GM18873 (cell line): ENCODE data around the gene ANKLE2.
"Not testable (repeated sequence)": the region's sequence is repeated elsewhere in the genome, so short reads cannot be mapped to it uniquely, and the experiment has no call there.

ENCODE experiments used
- ATAC-seq: cut with Tn5 transposase; IDR thresholded peaks from one replicate; pipeline ENCODE4 v1.9.1; 2021; ENCODE audit warnings: mild to moderate bottlenecking, moderate library complexity, moderate number of reproducible peaks; ENCODE audit not compliant: unreplicated experiment, low FRiP score

Gene ANKLE2

GRCh38 chr12:132761032-132761920 is at the start of gene ANKLE2:
TSS of gene ANKLE2 (minus strand) at chr12:132761832. CDS start at chr12:132761798, 34 bp downstream.
- peak; percentile 13 for ATAC-seq

- ATAC-seq = not testable (repeated sequence)
These were observed 47.8 kb upstream of the ANKLE2 start for GRCh38 chr12:132809391-132809790.

- no peak for ATAC-seq
These were observed 45.9 kb upstream of the ANKLE2 start for GRCh38 chr12:132807295-132808092.

DNA sequence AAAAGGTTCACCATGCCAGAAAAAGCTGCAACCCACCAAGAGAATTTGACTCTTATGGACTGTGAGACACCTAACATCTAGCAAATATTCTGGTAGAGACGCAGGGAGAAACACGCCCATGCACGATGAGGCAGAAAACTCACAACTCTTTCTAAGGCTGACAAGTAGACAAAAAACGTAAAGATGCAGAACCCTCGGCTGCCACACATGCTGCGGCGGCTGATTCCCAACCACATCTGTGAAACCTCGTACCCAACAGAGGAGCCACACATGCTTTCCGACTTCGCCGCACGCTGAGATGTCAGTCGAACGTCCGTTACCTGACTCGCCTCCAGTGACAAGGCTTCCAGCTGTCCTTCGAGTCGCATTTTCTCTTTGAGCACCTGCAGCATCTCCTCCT is 45.2 kb upstream of the ANKLE2 start:
- ATAC-seq = no peak

DNA sequence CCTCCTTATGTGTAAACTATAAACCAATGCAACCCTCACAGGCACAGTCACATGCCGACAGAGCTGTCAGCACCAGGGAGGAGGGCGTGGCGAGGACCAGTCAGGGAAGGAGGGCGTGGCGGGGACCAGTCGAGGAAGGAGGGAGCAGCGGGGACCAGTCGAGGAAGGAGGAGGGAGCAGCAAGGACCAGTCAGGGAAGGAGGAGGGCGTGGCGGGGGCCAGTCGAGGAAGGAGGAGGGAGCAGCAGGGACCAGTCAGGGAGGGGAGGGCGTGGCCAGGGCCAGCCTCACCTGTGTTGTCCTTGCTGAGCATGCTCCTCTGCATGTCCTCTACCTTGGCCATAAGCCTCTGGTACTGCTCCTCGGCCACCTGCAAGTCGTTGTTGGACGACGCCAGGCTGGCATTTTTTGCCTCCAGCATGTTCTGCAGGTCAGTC is 42.8 kb upstream of the ANKLE2 start:
- no peak for ATAC-seq

GRCh38 chr12:132803888-132804287 is 42.3 kb upstream of the ANKLE2 start:
- no peak for ATAC-seq

GRCh38 chr12:132803125-132803524 is 41.5 kb upstream of the ANKLE2 start:
- ATAC-seq = no peak

- no peak for ATAC-seq
These were observed 40.1 kb upstream of the ANKLE2 start for GRCh38 chr12:132801741-132802140.

DNA sequence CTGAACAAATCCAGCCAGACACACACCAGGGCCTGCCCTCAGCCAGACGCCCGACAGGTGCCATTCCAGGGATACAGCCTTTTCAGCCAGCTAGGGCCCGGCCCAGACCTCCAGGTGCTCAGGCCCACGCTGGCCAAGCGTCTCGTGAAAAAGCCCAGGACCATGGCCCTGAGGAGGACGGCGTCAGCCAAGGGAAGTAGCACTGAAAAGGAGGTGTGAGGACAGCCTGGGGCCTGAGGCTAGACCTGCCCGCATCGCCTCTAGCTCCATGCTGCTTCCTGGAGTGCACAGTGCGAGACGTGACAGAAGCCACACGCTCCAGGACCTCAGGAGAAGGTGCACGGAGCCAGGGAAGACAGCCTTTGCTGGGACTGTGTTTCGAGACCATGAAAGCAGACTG is 37.2 kb upstream of the ANKLE2 start:
- ATAC-seq = no peak

DNA sequence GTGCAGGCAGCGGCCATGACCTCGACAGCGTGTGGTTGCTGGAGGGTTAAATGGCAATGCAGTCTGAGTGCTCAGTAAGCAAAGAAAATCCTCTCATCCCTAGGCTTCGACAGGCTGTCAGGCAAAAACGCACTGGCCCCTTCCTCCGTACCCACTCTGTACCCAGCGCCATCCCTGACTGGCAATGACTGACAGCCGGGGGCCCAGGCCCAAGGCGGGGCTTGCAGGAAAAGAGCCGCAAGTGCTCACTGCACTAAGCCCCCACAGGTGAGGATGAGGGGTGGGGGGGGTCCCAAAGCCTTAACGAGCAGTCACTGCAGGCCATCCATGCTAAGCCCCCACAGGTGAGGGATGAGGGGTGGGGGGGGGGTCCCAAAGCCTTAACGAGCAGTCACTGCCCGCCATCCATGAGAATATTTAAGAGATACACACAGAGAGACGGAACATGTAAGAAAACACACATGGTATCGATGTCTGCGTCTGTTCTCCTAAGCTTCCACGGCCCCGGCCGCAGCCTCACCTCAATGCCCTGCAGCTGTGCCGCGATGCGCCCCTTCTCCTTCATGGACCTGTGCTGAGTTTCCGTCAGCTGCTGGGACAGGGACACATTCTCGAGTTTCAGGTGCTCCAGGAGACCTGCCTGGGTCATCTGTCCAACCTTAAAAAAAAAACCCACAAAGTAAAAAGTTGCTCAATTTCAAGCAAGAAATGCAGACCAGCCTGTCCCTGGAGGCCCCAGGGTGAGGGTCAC is 36.4 kb upstream of the ANKLE2 start:
- no peak for ATAC-seq

- no peak for ATAC-seq
These were observed 34.2 kb upstream of the ANKLE2 start for GRCh38 chr12:132795847-132796246.

DNA sequence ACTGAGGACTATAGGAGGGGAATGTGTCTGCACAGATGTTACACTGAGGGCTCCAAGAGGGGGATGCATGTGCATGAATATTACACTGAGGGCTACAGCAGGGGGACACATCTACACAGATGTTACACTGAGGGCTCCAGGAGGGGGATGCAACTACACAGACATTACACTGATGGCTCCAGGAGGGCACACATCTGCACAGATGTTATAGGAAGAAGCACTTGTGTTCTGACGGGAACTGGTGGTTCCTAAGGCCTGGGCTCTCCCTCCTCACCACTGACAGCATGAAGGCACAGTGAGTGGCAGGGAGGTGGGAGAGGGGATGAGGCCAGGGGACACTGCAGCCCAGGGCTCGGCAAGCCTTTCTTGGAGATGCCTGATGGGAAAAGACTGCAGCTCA is 30.3 kb upstream of the ANKLE2 start:
- ATAC-seq = not testable (repeated sequence)

DNA sequence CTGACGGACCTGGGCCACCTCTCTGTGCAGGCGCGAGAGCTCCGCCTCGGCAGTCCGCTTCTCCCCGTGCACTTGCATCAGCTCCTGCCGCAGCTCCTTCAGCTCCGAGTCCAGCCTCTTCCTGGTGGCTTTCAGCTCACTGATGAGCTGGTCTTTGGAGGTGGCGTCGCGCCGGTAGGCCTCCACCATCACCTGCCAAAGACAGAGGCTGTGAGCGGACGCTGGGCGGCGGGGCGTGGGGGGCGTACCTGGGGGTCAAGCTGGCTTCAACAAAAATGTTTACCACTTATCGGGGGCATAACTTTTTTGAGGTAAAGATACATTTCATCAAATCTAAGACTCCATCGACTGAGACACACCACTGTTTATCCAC is 27.5 kb upstream of the ANKLE2 start:
- ATAC-seq = no peak

DNA sequence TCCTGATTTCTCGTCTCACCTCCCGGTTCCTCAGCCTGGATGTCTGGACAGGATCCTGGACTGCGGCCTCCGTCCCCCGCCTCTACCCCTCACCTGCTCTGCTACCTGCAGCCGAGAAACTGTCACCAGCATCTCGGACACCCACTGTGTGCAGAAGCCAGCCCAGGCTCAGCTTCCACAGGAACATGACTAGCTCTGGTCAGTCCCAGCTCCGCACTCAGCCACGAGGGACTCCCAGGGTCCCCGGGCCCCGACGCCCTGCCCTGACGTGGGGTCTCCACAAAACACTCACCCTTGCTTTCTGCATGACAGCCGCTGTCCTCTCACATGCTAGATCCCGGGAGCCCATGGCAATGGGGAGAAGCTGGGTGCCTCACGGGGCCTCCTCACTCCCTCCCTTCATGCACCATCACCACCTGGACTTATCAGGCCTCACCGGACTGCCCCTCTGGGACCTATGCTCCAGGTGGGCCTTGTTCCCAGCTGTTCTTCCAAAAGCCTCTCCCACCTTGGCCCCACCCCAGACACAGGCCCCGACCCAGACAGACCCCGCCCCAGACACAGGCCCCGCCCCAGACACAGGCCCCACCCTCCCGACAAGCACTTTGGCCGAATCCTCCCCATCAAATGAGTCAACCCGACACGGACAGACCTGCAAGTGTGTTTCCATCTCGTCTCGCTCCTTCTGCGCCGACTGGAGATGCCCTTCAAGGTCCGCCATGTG is 26.9 kb upstream of the ANKLE2 start:
- ATAC-seq = no peak

- no peak for ATAC-seq
These were observed 26.2 kb upstream of the ANKLE2 start for GRCh38 chr12:132787877-132788276.

GRCh38 chr12:132786192-132786591 is 24.6 kb upstream of the ANKLE2 start:
- ATAC-seq = no peak

DNA sequence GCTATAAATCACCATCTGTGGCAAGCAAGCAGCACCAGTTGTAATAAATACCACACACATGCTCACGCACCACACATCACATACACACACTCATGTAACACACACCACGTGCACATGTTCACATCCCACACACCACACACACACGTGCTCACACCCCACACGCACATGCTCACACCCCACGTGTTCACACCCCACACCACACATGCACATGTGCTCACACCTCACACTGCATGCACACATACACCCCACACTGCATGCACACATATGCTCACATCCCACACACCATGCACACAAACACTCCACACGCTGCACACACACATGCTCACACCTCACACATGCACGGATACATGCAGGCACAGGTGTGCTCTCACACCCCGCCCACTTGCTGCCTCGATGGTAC is 22.9 kb upstream of the ANKLE2 start:
- ATAC-seq = no peak

- ATAC-seq = no peak
These were observed 22.4 kb upstream of the ANKLE2 start for GRCh38 chr12:132783917-132784531.

DNA sequence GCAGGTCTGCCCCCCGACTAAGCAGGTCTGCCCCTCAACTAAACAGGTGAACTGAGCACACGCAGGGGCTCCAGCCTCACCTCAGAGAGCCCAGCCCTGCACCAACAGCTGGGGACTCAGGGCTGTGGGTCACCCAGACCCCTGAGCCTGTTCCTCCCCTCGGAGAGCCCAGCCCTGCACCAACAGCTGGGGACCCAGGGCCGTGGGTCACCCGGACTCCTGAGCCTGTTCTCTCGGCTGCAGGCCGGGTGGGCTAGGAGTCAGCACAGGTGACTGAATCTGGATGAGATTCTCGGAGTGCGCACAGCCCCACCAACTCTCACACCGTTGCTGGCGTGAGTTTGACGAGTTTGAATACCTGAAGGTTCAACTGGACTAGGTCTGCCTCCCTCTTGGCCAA is 20.3 kb upstream of the ANKLE2 start:
- no peak for ATAC-seq
